Glutamatergic neuron (in vitro differentiated cells): ENCODE data around the gene MSI2. TPM values are rescaled to one million over a fixed set of nuclear protein-coding genes. Genes with fewer than 3 reads are reported as not detected.

Experiments used
- DNase-seq: peaks from one replicate; pipeline ENCODE4 v3.0.0; 2022
- H3K27ac Mint-ChIP-seq: one replicate; pipeline ENCODE4 v1.8.0; 2020; ENCODE audit warnings: mild to moderate bottlenecking, mixed read lengths, inconsistent platforms; ENCODE audit not compliant: unreplicated experiment
- H3K27me3 Mint-ChIP-seq: one replicate; pipeline ENCODE4 v1.8.0; 2020; ENCODE audit warnings: mild to moderate bottlenecking, moderate library complexity, mixed read lengths, inconsistent platforms; ENCODE audit not compliant: unreplicated experiment
- H3K36me3 Mint-ChIP-seq: one replicate; pipeline ENCODE4 v1.8.0; 2020; ENCODE audit warnings: mild to moderate bottlenecking, mixed read lengths, inconsistent platforms; ENCODE audit not compliant: unreplicated experiment
- H3K4me1 Mint-ChIP-seq: one replicate; pipeline ENCODE4 v1.8.0; 2020; ENCODE audit warnings: mild to moderate bottlenecking, low read depth, mixed read lengths, inconsistent platforms; ENCODE audit not compliant: unreplicated experiment
- H3K4me3 Mint-ChIP-seq: one replicate; pipeline ENCODE4 v1.8.0; 2020; ENCODE audit warnings: mild to moderate bottlenecking, mixed read lengths, inconsistent platforms; ENCODE audit not compliant: unreplicated experiment
- H3K9me3 Mint-ChIP-seq: one replicate; pipeline ENCODE4 v1.8.0; 2020; ENCODE audit warnings: mild to moderate bottlenecking, moderate library complexity, mixed read lengths, inconsistent platforms; ENCODE audit not compliant: unreplicated experiment
- total RNA-seq: library from RNA; stranded (reverse); fragmentation: NEBNext Ultra II Directional; extraction: Animal tissue kit (Norgen Biotek cat#: 25700); gene quantifications from one replicate; pipeline ENCODE4 v1.2.1, GENCODE V29; 2021; ENCODE audit not compliant: unreplicated experiment
- TF ChIP-seq, protein P1 (sequence below): fragments of 200-600 bp; sonication (generic); IDR thresholded peaks from one replicate; pipeline ENCODE4 v1.5.0; 2021; ENCODE audit not compliant: partially characterized antibody, unreplicated experiment

Gene MSI2
- total RNA-seq, 1 donor from 2014 or later, result 141 TPM

GRCh38 chr17:57536289-57536688 is 280.0 kb downstream of the MSI2 start:
- Mint-ChIP-seq H3K27me3 (peaks cover 7% of the 10 kb centered on the region), H3K27ac (no peak overlapping the region), H3K36me3 (no peaks in the 10 kb centered on the region), H3K9me3 (peaks cover 9% of the 10 kb centered on the region), H3K4me3 (no peak overlapping the region), H3K4me1 (peaks cover 18% of the 10 kb centered on the region)
- TF ChIP-seq, protein P1, sequence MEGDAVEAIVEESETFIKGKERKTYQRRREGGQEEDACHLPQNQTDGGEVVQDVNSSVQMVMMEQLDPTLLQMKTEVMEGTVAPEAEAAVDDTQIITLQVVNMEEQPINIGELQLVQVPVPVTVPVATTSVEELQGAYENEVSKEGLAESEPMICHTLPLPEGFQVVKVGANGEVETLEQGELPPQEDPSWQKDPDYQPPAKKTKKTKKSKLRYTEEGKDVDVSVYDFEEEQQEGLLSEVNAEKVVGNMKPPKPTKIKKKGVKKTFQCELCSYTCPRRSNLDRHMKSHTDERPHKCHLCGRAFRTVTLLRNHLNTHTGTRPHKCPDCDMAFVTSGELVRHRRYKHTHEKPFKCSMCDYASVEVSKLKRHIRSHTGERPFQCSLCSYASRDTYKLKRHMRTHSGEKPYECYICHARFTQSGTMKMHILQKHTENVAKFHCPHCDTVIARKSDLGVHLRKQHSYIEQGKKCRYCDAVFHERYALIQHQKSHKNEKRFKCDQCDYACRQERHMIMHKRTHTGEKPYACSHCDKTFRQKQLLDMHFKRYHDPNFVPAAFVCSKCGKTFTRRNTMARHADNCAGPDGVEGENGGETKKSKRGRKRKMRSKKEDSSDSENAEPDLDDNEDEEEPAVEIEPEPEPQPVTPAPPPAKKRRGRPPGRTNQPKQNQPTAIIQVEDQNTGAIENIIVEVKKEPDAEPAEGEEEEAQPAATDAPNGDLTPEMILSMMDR, result no peak
- DNase-seq, result no peak

DNA sequence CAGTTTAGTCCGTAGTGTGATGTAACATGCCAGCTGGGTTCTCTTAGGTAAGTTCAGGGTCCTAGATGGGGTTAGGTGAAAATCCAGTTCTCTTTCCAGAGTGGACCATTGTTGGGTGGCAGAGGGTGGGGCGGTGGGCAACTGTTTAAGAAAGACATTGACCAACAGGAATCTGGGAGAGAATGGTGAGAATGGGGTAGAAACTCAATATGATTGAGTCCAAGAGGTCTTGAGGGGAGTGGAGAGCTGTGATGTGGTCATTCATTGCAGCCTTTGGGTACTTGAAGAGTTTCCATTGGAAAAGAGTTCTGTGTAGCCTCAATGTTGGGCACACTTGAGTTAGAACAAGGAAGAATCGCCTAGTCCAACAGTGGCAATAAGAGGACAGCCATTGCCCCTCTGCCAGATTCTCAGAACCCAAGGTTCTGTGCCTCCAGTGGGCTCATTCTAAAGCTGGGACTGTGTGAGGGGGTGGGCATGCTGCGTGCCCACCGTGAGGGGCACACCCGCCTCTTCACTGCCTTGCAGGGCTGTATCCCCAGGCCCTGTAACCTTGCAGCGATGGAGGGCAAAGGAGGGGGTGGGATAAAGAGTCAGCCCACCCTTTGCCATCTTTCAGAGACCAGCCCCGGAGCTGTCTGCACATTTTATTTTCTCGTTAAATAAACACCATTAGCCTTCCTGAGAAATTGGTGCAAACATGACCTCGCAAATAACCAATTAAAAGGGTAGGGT is 280.6 kb downstream of the MSI2 start:
- no peak for DNase-seq
- peaks cover 7% of the 10 kb centered on the region for H3K27me3 Mint-ChIP-seq
- H3K4me3 Mint-ChIP-seq, result no peak overlapping the region

GRCh38 chr17:57537524-57538410 is 281.4 kb downstream of the MSI2 start:
- Mint-ChIP-seq H3K4me1 (peaks cover 20% of the 10 kb centered on the region), H3K9me3 (peaks cover 7% of the 10 kb centered on the region), H3K27ac (no peak overlapping the region), H3K27me3 (peaks cover 7% of the 10 kb centered on the region), H3K36me3 (no peaks in the 10 kb centered on the region), H3K4me3 (no peak overlapping the region)
- no peak for DNase-seq
- TF ChIP-seq, protein P1, result no peak

More for the DNA sequence above, 280.6 kb downstream of the MSI2 start:
- Mint-ChIP-seq H3K27ac (no peak overlapping the region), H3K36me3 (no peaks in the 10 kb centered on the region), H3K9me3 (peaks cover 9% of the 10 kb centered on the region), H3K4me1 (peaks cover 17% of the 10 kb centered on the region)
- TF ChIP-seq, protein P1, result no peak

- H3K9me3 Mint-ChIP-seq, result peaks cover 8% of the 10 kb centered on the region
- no peak overlapping the region for H3K4me3 Mint-ChIP-seq
- no peak overlapping the region for H3K27ac Mint-ChIP-seq
These were observed 282.6 kb downstream of the MSI2 start for GRCh38 chr17:57538736-57539456.

More at GRCh38 chr17:57538736-57539456, 282.6 kb downstream of the MSI2 start:
- TF ChIP-seq, protein P1, result no peak
- Mint-ChIP-seq H3K4me1 (peaks cover 31% of the 10 kb centered on the region), H3K27me3 (peaks cover 7% of the 10 kb centered on the region), H3K36me3 (no peaks in the 10 kb centered on the region)
- DNase-seq, result no peak
